CD4-positive, CD25-positive, alpha-beta regulatory T cell (primary cell): ENCODE measurements around the gene ASIC2. TPM values are rescaled to one million over a fixed set of nuclear protein-coding genes. Genes with fewer than 3 reads are reported as not detected.

Experiments
- ATAC-seq, 2 donors: fragments of 150-1000 bp; cut with Tn5 transposase; one replicate each; pipeline ENCODE4 v1.10.0; 2021; ENCODE audit warnings: low read depth in 2 of 2, moderate number of reproducible peaks in 2 of 2, moderate library complexity in 1 of 2
- DNase-seq, 3 donors: peaks; one replicate each; pipeline versions ENCODE4 v3.0.0 to v3.0.0-alpha.2; 2012 to 2022; ENCODE audit warnings: mixed read lengths in 1 of 3
- H3K27ac ChIP-seq: one replicate; pipeline ENCODE4 v1.7.0; 2013; ENCODE audit warnings: mild to moderate bottlenecking, low read length; ENCODE audit not compliant: insufficient read depth, poor library complexity, severe bottlenecking
- H3K27me3 ChIP-seq: one replicate; pipeline ENCODE4 v1.7.0; 2013; ENCODE audit warnings: low read length; ENCODE audit not compliant: control insufficient read depth, insufficient read depth
- H3K36me3 ChIP-seq: one replicate; pipeline ENCODE4 v1.7.0; 2013; ENCODE audit warnings: mild to moderate bottlenecking, low read length, moderate library complexity; ENCODE audit not compliant: control insufficient read depth, insufficient read depth
- H3K4me1 ChIP-seq: 2 replicates; pipeline ENCODE4 v1.7.0; 2013; ENCODE audit warnings: mild to moderate bottlenecking, low read length; ENCODE audit not compliant: insufficient read depth, control insufficient read depth, poor library complexity, severe bottlenecking
- H3K4me3 ChIP-seq: one replicate; pipeline ENCODE4 v1.7.0; 2013; ENCODE audit warnings: low read depth, mild to moderate bottlenecking, low read length, moderate library complexity
- H3K9me3 ChIP-seq, 2 experiments: 1 replicate in 1 of 2; 2 replicates in 1 of 2; pipeline ENCODE4 v1.7.0; 2013; ENCODE audit warnings: low read length in 2 of 2, mild to moderate bottlenecking in 1 of 2, moderate library complexity in 1 of 2; ENCODE audit not compliant: control insufficient read depth in 2 of 2
- H3K27ac Mint-ChIP-seq, 3 donors: one replicate each; pipeline ENCODE4 v1.8.0; 2020 to 2022; ENCODE audit warnings: mild to moderate bottlenecking in 3 of 3, mixed read lengths in 3 of 3, moderate library complexity in 2 of 3
- H3K27me3 Mint-ChIP-seq: one replicate; pipeline ENCODE4 v1.8.0; 2022; ENCODE audit warnings: mild to moderate bottlenecking, mixed read lengths
- H3K36me3 Mint-ChIP-seq: one replicate; pipeline ENCODE4 v1.8.0; 2020; ENCODE audit warnings: mixed read lengths
- H3K4me1 Mint-ChIP-seq, 4 donors: one replicate each; pipeline ENCODE4 v1.8.0; 2020 to 2022; ENCODE audit warnings: mixed read lengths in 4 of 4, mild to moderate bottlenecking in 1 of 4
- H3K4me3 Mint-ChIP-seq, 4 donors: one replicate each; pipeline ENCODE4 v1.8.0; 2020 to 2022; ENCODE audit warnings: mild to moderate bottlenecking in 4 of 4, mixed read lengths in 4 of 4, moderate library complexity in 3 of 4
- H3K9me3 Mint-ChIP-seq, 7 donors: one replicate each; pipeline ENCODE4 v1.8.0; 2020 to 2022; ENCODE audit warnings: mixed read lengths in 7 of 7, mild to moderate bottlenecking in 3 of 7, moderate library complexity in 2 of 7
- polyA plus RNA-seq, 4 donors: library from polyadenylated mRNA; unstranded; fragments of 300-500 nt; fragmentation: Illumina TruSeq; gene quantifications; one replicate each; pipeline ENCODE4 v1.2.3, GENCODE V29; 2021
- total RNA-seq: library from RNA; stranded (reverse); gene quantifications from one replicate; pipeline ENCODE4 v1.2.3, GENCODE V29; 2022

Gene ASIC2
- total and polyA plus RNA-seq, 5 donors from 2014 or later, result not detected

DNA sequence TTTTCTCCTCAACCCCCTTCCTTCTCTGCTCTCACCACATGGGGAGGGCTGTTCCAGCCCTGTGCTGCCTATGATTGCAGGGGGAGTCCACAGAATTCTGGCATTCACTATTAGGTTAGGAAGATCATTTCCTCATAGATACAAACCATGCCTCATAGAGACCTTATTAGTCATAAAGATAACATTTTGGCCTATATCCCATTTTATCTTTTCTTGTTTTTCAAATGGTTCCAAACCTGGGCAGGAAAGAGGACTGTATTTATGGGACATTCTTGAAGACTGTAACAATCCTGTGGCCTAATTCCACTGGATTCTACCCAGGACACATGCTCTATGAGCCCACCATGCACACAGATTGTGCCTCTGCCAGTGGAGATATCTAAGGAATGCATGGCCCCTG, 51.7 kb downstream of the ASIC2 start:
- H3K27me3 ChIP-seq, result no peaks in the 10 kb centered on the region
- H3K4me3 Mint-ChIP-seq, result no peak overlapping the region
- DNase-seq (no peak), ATAC-seq (no peak)
- H3K27ac Mint-ChIP-seq, result no peak overlapping the region
- no peaks in the 10 kb centered on the region for H3K4me1 ChIP-seq
- H3K36me3 Mint-ChIP-seq, result no peaks in the 10 kb centered on the region
- peaks cover 0 to 1% (median 0%) of the 10 kb centered on the region in 7 donors for H3K9me3 Mint-ChIP-seq
- no peak overlapping the region for H3K4me3 ChIP-seq
- no peak overlapping the region for H3K27ac ChIP-seq
- H3K9me3 ChIP-seq, result no peaks in the 10 kb centered on the region
- no peaks in the 10 kb centered on the region for H3K4me1 Mint-ChIP-seq
- H3K36me3 ChIP-seq, result no peaks in the 10 kb centered on the region
- no peaks in the 10 kb centered on the region for H3K27me3 Mint-ChIP-seq

DNA sequence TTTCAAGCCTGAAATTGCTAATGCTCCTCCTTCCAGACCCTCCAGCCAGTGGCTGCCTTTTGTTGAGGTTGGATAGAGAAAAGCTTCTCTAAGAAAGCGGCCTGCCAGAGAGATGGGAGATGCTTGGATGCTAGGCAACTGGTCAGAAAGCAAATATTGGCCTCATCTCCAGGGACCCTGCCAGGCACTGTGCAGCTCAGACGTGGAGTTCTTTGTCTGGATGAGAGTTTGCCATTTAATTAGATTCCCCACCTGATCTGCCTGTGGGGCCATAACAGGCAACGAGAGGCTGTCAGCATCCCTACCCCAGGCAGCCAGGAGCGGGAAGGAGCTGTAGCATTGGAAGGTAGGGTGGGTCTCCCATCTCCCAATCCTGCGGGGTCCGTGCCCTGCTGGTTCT, 52.7 kb downstream of the ASIC2 start:
- H3K4me3 Mint-ChIP-seq, result no peak overlapping the region
- H3K27ac Mint-ChIP-seq, result no peak overlapping the region
- no peaks in the 10 kb centered on the region for H3K4me1 ChIP-seq
- DNase-seq (no peak), ATAC-seq (no peak)
- H3K36me3 ChIP-seq, result no peaks in the 10 kb centered on the region
- H3K36me3 Mint-ChIP-seq, result peaks cover 3% of the 10 kb centered on the region
- H3K27me3 Mint-ChIP-seq, result no peaks in the 10 kb centered on the region
- no peaks in the 10 kb centered on the region for H3K27me3 ChIP-seq
- H3K4me3 ChIP-seq, result no peak overlapping the region
- H3K27ac ChIP-seq, result no peak overlapping the region
- no peaks in the 10 kb centered on the region for H3K9me3 ChIP-seq
- H3K9me3 Mint-ChIP-seq, result peaks cover 0 to 1% (median 0%) of the 10 kb centered on the region in 7 donors
- H3K4me1 Mint-ChIP-seq, result no peaks in the 10 kb centered on the region

DNA sequence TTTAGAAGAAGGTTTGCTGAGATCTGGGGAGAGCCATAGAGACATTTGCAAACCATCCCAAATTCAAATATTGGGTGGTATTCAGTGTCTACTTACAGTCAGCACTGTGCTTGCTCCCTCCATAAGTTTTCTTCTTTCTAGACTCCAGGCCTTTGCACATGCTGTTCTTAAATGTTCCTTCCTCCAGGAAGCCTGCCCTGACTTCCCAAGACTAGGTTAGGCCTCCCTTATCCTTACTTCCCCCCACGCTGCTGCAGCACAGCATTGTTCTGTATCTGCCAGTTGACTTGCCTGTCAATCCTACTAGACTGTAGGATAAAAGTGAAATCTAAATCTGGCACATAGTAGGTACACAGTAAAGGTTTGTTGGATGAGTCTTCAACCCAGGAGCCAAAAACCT, 53.4 kb downstream of the ASIC2 start:
- DNase-seq (no peak), ATAC-seq (no peak)
- Mint-ChIP-seq H3K27ac (no peak overlapping the region), H3K4me3 (no peak overlapping the region), H3K9me3 (peaks cover 0 to 1% (median 0%) of the 10 kb centered on the region in 7 donors), H3K27me3 (no peaks in the 10 kb centered on the region), H3K36me3 (peaks cover 3% of the 10 kb centered on the region), H3K4me1 (peaks cover 0 to under 1% (median 0%) of the 10 kb centered on the region in 4 donors)
- Histone ChIP-seq H3K9me3 (no peaks in the 10 kb centered on the region), H3K27me3 (no peaks in the 10 kb centered on the region), H3K36me3 (no peaks in the 10 kb centered on the region), H3K27ac (no peak overlapping the region), H3K4me1 (no peaks in the 10 kb centered on the region), H3K4me3 (no peak overlapping the region)

DNA sequence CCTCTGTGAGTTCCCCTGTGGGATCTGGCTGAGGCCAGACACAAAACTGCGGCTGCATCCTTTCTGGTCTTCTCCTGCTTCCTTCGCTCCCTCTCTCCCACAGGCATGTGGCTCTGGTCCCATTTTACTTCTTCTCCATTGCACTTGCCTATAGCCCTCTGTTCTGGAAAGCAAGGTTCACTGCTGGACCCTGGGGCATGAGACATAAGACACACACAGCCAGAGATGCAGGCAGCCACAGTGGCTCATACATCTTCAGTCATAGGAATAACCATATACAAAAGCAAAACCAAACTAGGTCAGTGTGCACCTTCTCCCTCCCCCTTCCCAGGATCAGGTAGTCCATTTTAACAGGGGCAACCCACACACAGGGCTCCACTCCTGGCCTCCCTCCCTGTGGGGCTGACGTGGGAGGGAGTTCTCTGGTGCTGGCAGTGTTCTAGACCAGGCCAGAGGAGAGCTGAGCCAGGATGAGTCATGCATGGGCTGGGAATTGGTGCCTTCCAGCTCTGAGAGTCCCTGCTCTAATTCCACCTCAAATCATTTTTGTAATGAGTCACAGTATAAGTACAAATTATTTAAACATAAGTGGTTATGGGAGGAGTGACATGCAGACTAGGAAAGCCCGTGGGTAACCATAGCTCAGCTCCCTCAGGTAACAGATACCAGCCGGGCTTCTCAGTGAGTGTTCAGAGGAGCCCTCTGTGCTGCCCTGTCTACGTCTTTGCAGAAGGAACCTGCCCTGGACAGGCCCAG, 58.0 kb downstream of the ASIC2 start:
- peaks cover 0 to 3% (median under 1%) of the 10 kb centered on the region in 4 donors for H3K4me1 Mint-ChIP-seq
- no peak for ATAC-seq
- H3K27ac Mint-ChIP-seq, result no peak overlapping the region

DNA sequence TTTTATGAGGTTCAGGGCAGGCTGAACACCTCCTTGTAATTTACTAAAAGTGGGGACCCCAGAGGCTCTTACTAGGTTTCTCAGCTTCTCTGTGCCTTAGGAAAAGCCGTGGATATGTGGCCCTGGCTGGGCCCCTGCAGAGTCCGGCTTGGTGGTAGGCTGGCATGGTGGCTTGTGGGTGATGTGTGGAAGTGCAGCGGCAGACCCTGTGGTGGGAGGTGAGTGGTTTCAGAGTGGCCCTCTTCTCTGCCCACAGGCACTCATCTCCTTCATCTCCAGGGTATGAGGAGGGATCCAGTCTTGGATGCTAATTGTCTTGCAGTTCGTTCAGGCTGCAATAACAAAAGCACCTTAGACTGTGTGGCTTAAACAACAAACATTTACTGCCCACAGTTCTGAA, 58.9 kb downstream of the ASIC2 start:
- DNase-seq (no peak), ATAC-seq (no peak)
- Histone ChIP-seq H3K36me3 (no peaks in the 10 kb centered on the region), H3K4me1 (no peaks in the 10 kb centered on the region), H3K27ac (no peak overlapping the region), H3K9me3 (no peaks in the 10 kb centered on the region), H3K27me3 (no peaks in the 10 kb centered on the region), H3K4me3 (no peak overlapping the region)
- H3K9me3 Mint-ChIP-seq, result peaks cover 0 to under 1% (median 0%) of the 10 kb centered on the region in 7 donors
- no peak overlapping the region for H3K27ac Mint-ChIP-seq
- no peak overlapping the region for H3K4me3 Mint-ChIP-seq
- peaks cover 3% of the 10 kb centered on the region for H3K36me3 Mint-ChIP-seq
- H3K27me3 Mint-ChIP-seq, result no peaks in the 10 kb centered on the region
- H3K4me1 Mint-ChIP-seq, result peaks cover 0 to 3% (median under 1%) of the 10 kb centered on the region in 4 donors

More for the DNA sequence above, 58.0 kb downstream of the ASIC2 start:
- Mint-ChIP-seq H3K9me3 (peaks cover 0 to 1% (median 0%) of the 10 kb centered on the region in 7 donors), H3K36me3 (peaks cover 3% of the 10 kb centered on the region), H3K4me3 (no peak overlapping the region), H3K27me3 (no peaks in the 10 kb centered on the region)
- Histone ChIP-seq H3K9me3 (no peaks in the 10 kb centered on the region), H3K4me1 (no peaks in the 10 kb centered on the region), H3K36me3 (no peaks in the 10 kb centered on the region), H3K27ac (no peak overlapping the region), H3K27me3 (no peaks in the 10 kb centered on the region), H3K4me3 (no peak overlapping the region)
- no peak for DNase-seq

DNA sequence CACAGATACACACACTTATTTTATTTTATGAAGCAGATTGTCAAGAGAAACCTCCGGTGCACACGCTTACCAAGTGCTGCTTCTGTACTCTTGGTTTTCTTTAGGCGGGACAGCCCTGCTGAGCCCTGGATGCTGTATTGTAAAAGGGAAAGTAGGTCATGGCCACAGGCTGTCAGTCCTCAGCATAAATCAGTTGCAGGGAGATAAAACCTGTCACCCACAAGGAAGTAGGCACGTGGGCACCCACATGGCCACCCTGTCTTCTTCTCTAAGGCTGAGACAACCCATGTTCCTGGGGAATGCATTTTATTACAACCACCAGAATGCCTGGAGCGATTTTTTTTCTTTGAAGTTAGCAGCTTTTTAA, 59.3 kb downstream of the ASIC2 start:
- Histone ChIP-seq H3K36me3 (no peaks in the 10 kb centered on the region), H3K27ac (no peak overlapping the region), H3K27me3 (no peaks in the 10 kb centered on the region), H3K9me3 (no peaks in the 10 kb centered on the region), H3K4me1 (no peaks in the 10 kb centered on the region), H3K4me3 (no peak overlapping the region)
- no peak for ATAC-seq
- peaks cover 3% of the 10 kb centered on the region for H3K36me3 Mint-ChIP-seq
- no peaks in the 10 kb centered on the region for H3K9me3 Mint-ChIP-seq
- peak in 1 of 3 donors; percentile 7 for DNase-seq
- no peak overlapping the region for H3K27ac Mint-ChIP-seq
- peaks cover 0 to 3% (median under 1%) of the 10 kb centered on the region in 4 donors for H3K4me1 Mint-ChIP-seq
- H3K4me3 Mint-ChIP-seq, result peak overlapping the region in 1 of 4 donors; percentile 34
- no peaks in the 10 kb centered on the region for H3K27me3 Mint-ChIP-seq

DNA sequence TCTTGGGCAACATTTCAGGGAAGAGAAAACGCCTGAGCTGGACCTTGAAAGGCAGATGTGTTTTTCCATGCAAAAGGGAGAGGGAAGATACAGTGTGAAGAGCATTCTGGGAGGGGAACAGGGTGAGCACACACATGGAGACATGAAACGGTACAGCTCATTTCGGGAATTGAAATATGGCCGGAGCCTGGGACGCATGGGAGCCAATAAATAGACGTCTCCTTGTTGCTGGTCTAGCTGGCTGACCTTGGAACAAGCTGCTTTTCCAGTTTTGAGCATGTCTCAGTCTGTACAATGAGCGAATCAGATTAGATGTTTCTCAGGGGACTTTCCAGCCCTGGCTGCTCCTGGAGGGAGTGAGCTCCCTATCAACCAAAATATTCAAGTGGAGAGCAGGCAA, 63.6 kb downstream of the ASIC2 start:
- peaks cover 4% of the 10 kb centered on the region for H3K27me3 ChIP-seq
- H3K4me1 ChIP-seq, result no peaks in the 10 kb centered on the region
- no peak for DNase-seq
- H3K36me3 ChIP-seq, result no peaks in the 10 kb centered on the region
- Mint-ChIP-seq H3K36me3 (no peaks in the 10 kb centered on the region), H3K27me3 (no peaks in the 10 kb centered on the region), H3K4me1 (peaks cover 0 to 3% (median 0%) of the 10 kb centered on the region in 4 donors), H3K4me3 (no peak overlapping the region), H3K9me3 (peaks cover 0 to 1% (median 0%) of the 10 kb centered on the region in 7 donors), H3K27ac (peak overlapping the region in 1 of 3 donors; percentile 34)
- no peaks in the 10 kb centered on the region for H3K9me3 ChIP-seq
- H3K4me3 ChIP-seq, result no peak overlapping the region
- H3K27ac ChIP-seq, result no peak overlapping the region
- no peak for ATAC-seq

DNA sequence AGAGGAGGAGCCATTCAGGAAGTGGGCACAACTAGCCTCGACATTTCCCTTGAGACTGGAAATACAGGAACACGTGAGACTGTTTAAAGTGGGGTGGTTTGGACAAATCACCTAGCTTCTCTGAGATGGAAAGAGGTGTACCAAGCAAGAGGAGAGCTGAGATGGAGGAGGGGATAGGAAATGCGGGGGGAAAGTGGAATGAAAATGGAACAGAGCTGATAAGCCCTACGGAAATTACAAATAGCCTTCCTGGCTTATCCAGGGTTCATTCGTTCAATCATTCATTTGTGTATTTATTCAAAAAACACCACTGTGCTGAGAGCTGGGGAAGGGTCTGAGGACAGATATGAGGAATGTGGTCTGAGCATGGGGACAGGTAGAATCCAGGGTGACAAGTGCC, 64.1 kb downstream of the ASIC2 start:
- no peaks in the 10 kb centered on the region for H3K4me1 ChIP-seq
- no peaks in the 10 kb centered on the region for H3K36me3 Mint-ChIP-seq
- peaks cover 0 to 3% (median 0%) of the 10 kb centered on the region in 4 donors for H3K4me1 Mint-ChIP-seq
- peak overlapping the region in 1 of 3 donors; percentile 34 for H3K27ac Mint-ChIP-seq
- H3K27me3 Mint-ChIP-seq, result no peaks in the 10 kb centered on the region
- no peaks in the 10 kb centered on the region for H3K9me3 ChIP-seq
- H3K9me3 Mint-ChIP-seq, result peaks cover 0 to 1% (median 0%) of the 10 kb centered on the region in 7 donors
- no peak overlapping the region for H3K4me3 ChIP-seq
- H3K27ac ChIP-seq, result no peak overlapping the region
- H3K36me3 ChIP-seq, result no peaks in the 10 kb centered on the region
- ATAC-seq, result no peak
- H3K4me3 Mint-ChIP-seq, result no peak overlapping the region
- DNase-seq, result no peak
- peaks cover 4% of the 10 kb centered on the region for H3K27me3 ChIP-seq
